IMR-90 (cell line): Measurements from ENCODE around the gene EFS. TPM values are rescaled to one million over a fixed set of nuclear protein-coding genes. Genes with fewer than 3 reads are reported as not detected.

ENCODE experiments used
- ATAC-seq: fragments of 200-7000 bp; cut with Tn5 transposase; 2 replicates; pipeline ENCODE4 v1.9.1; 2020; ENCODE audit warnings: low read depth, mild to moderate bottlenecking, moderate library complexity
- BruUV-seq: library from RNA; stranded (reverse); fragments of 400-500 nt; replicated peaks from 2 replicates; lab custom pipeline; 2021; lab: Mats Ljungman, UMichigan
- CTCF ChIA-PET: fragments of 300-600 bp; formaldehyde crosslinking; extraction: SDS; loops from one replicate; lab custom pipeline; 2021; ENCODE audit warnings: antibody characterized with exemption; lab: Yijun Ruan, JAX
- POLR2A ChIA-PET: fragments of 300-600 bp; sonication (Branson Sonifier 250); formaldehyde crosslinking; loops from one replicate; lab custom pipeline; 2022; ENCODE audit warnings: antibody characterized with exemption; ENCODE audit not compliant: unreplicated experiment; lab: Charles Lee
- DNase-seq: peaks from one replicate; pipeline ENCODE4 v3.0.0; 2013
- H2AFZ ChIP-seq: replicated peaks from 2 replicates; pipeline ENCODE3; 2013; ENCODE audit warnings: low read length, mild to moderate bottlenecking; ENCODE audit not compliant: poor library complexity
- H2AK5ac ChIP-seq: 2 replicates; pipeline ENCODE4 v1.6.1; 2013; ENCODE audit warnings: low read depth, low read length, inconsistent platforms
- H2AK9ac ChIP-seq: replicated peaks from 2 replicates; pipeline ENCODE3; 2013; ENCODE audit warnings: mild to moderate bottlenecking, low read depth, low read length, moderate library complexity; ENCODE audit not compliant: poor library complexity
- H2BK120ac ChIP-seq: 2 replicates; pipeline ENCODE4 v1.6.1; 2013; ENCODE audit warnings: low read depth, low read length, inconsistent platforms
- H2BK15ac ChIP-seq: 3 replicates; pipeline ENCODE4 v1.6.1; 2013; ENCODE audit warnings: low read depth, low read length, inconsistent platforms
- H2BK20ac ChIP-seq: 2 replicates; pipeline ENCODE4 v1.6.1; 2013; ENCODE audit warnings: low read depth, mild to moderate bottlenecking, inconsistent platforms, low read length, moderate library complexity
- H2BK5ac ChIP-seq: 2 replicates; pipeline ENCODE4 v1.6.1; 2013; ENCODE audit warnings: mild to moderate bottlenecking, low read depth, low read length, inconsistent platforms; ENCODE audit not compliant: poor library complexity, severe bottlenecking
- H3K14ac ChIP-seq: replicated peaks from 2 replicates; pipeline ENCODE4 v1.6.1; 2013; ENCODE audit warnings: low read depth, low read length, inconsistent platforms
- H3K18ac ChIP-seq: 2 replicates; pipeline ENCODE4 v1.6.1; 2013; ENCODE audit warnings: low read depth, low read length, control low read depth
- H3K23ac ChIP-seq: 2 replicates; pipeline ENCODE4 v1.6.1; 2013; ENCODE audit warnings: low read depth, low read length, inconsistent platforms
- H3K27ac ChIP-seq: 2 replicates; pipeline ENCODE4 v1.5.1; 2013; ENCODE audit warnings: mild to moderate bottlenecking, control low read depth, low read length; ENCODE audit not compliant: insufficient read depth
- H3K27me3 ChIP-seq: 2 replicates; pipeline ENCODE4 v1.6.1; 2013; ENCODE audit warnings: low read length; ENCODE audit not compliant: control insufficient read depth, insufficient read depth
- H3K36me3 ChIP-seq: 2 replicates; pipeline ENCODE4 v1.6.1; 2013; ENCODE audit warnings: low read length, mixed read lengths; ENCODE audit not compliant: control insufficient read depth, insufficient read depth
- H3K4ac ChIP-seq: 2 replicates; pipeline ENCODE4 v1.6.1; 2013; ENCODE audit warnings: low read depth, low read length, inconsistent platforms
- H3K4me1 ChIP-seq: 2 replicates; pipeline ENCODE4 v1.6.1; 2013; ENCODE audit warnings: low read length, mixed read lengths; ENCODE audit not compliant: control insufficient read depth, insufficient read depth
- H3K4me2 ChIP-seq: 2 replicates; pipeline ENCODE4 v1.6.1; 2013; ENCODE audit warnings: low read depth, mild to moderate bottlenecking, control low read depth, low read length, moderate library complexity
- H3K4me3 ChIP-seq: 2 replicates; pipeline ENCODE4 v1.5.1; 2013; ENCODE audit warnings: low read depth, mild to moderate bottlenecking, control low read depth, low read length, moderate library complexity; ENCODE audit not compliant: insufficient read depth
- H3K56ac ChIP-seq: 2 replicates; pipeline ENCODE4 v1.6.1; 2013; ENCODE audit warnings: low read length, inconsistent platforms; ENCODE audit not compliant: insufficient read depth; ENCODE audit errors: extremely low read depth
- H3K79me1 ChIP-seq, 2 experiments: 2 replicates each; pipeline ENCODE4 v1.6.1; 2013; ENCODE audit warnings: low read length in 2 of 2, inconsistent platforms in 1 of 2, low read depth in 1 of 2
- H3K9ac ChIP-seq: 2 replicates; pipeline ENCODE4 v1.6.1; 2013; ENCODE audit warnings: low read depth, low read length, control low read depth
- H3K9me1 ChIP-seq: 2 replicates; pipeline ENCODE4 v1.6.1; 2013; ENCODE audit warnings: low read length, inconsistent platforms; ENCODE audit not compliant: insufficient read depth
- H3K9me3 ChIP-seq: 2 replicates; pipeline ENCODE4 v1.6.1; 2013; ENCODE audit warnings: low read length; ENCODE audit not compliant: control insufficient read depth, insufficient read depth
- H4K20me1 ChIP-seq: 2 replicates; pipeline ENCODE4 v1.6.1; 2013; ENCODE audit warnings: low read length, inconsistent platforms; ENCODE audit not compliant: insufficient read depth
- H4K5ac ChIP-seq: 2 replicates; pipeline ENCODE4 v1.6.1; 2013; ENCODE audit warnings: mild to moderate bottlenecking, low read depth, low read length, control low read depth
- H4K8ac ChIP-seq, 2 experiments: 2 replicates each; pipeline ENCODE4 v1.6.1; 2013; ENCODE audit warnings: low read depth in 2 of 2, low read length in 2 of 2, control low read depth in 1 of 2, inconsistent platforms in 1 of 2
- H4K91ac ChIP-seq: 2 replicates; pipeline ENCODE4 v1.6.1; 2013; ENCODE audit warnings: low read depth, low read length, inconsistent platforms; ENCODE audit not compliant: insufficient read depth
- BHLHE40 ChIP-seq: fragments of 150-350 bp; IDR thresholded peaks from 2 replicates; pipeline ENCODE4 v1.6.1; 2016; ENCODE audit warnings: mild to moderate bottlenecking, low read depth, low read length
- CEBPB ChIP-seq: IDR thresholded peaks from 2 replicates; pipeline ENCODE4 v1.6.1; 2012; ENCODE audit warnings: low read depth, low read length, improper control_type of control experiment
- CHD1 ChIP-seq: IDR thresholded peaks from 2 replicates; pipeline ENCODE4 v1.6.1; 2012; ENCODE audit warnings: low read depth, low read length, improper control_type of control experiment
- FOS ChIP-seq: fragments of 150-350 bp; IDR thresholded peaks from 2 replicates; pipeline ENCODE4 v1.6.1; 2016; ENCODE audit warnings: low read depth, low read length
- MAZ ChIP-seq: IDR thresholded peaks from 2 replicates; pipeline ENCODE4 v1.6.1; 2012; ENCODE audit warnings: low read depth, mild to moderate bottlenecking, low read length, improper control_type of control experiment, moderate library complexity, borderline replicate concordance
- MXI1 ChIP-seq: IDR thresholded peaks from 2 replicates; pipeline ENCODE4 v1.6.1; 2012; ENCODE audit warnings: low read depth, mild to moderate bottlenecking, low read length, moderate library complexity, borderline replicate concordance
- NFE2L2 ChIP-seq: fragments of 150-350 bp; IDR thresholded peaks from 2 replicates; pipeline ENCODE4 v1.6.1; 2016; ENCODE audit warnings: low read depth, mild to moderate bottlenecking, low read length
- POLR2A ChIP-seq: IDR thresholded peaks from 2 replicates; pipeline ENCODE4 v1.6.1; 2012; ENCODE audit warnings: mild to moderate bottlenecking, low read depth, low read length
- SMC3 ChIP-seq: fragments of 150-350 bp; IDR thresholded peaks from 2 replicates; pipeline ENCODE4 v1.6.1; 2016; ENCODE audit warnings: low read depth, mild to moderate bottlenecking, antibody characterized with exemption, low read length, moderate library complexity
- WGBS, 2 experiments: methylation state at CpG; one replicate each; pipeline versions ENCODE4 v1.1.5 to v1.1.7; 2013; ENCODE audit warnings: missing lambda C conversion rate in 2 of 2; ENCODE audit not compliant: insufficient read length in 1 of 2; ENCODE audit errors: extremely low coverage in 2 of 2; 5-methylcytosine and 5-hydroxymethylcytosine counted together
- dilution Hi-C: fragments of 300-500 bp; cut with HindIII; formaldehyde crosslinking; loops from one replicate; pipeline ENCODE4 v1.14.3; 2018; ENCODE audit warnings: low sequenced_read_pairs; ENCODE audit not compliant: unreplicated experiment
- in situ Hi-C: fragments of 300-500 bp; cut with MboI; formaldehyde crosslinking; loops from 3 replicates; pipeline ENCODE4 v1.14.3; 2019; ENCODE audit warnings: low sequenced_read_pairs, inconsistent platforms, mixed read lengths
- intact Hi-C: fragments of 100-400 bp; cut with micrococcal nuclease; formaldehyde crosslinking; loops from 2 replicates; pipeline ENCODE4 v1.10.0; 2022
- polyA plus RNA-seq, 3 experiments: library from polyadenylated mRNA; depleted of rRNA; stranded (reverse); fragments of >200 nt; gene quantifications; 2 replicates each; pipeline ENCODE4 v1.2.3, GENCODE V29; 2012; ENCODE audit warnings: low replicate concordance in 1 of 3
- total RNA-seq: library from RNA; depleted of rRNA; stranded (reverse); fragments of >200 nt; gene quantifications from 2 replicates; pipeline ENCODE4 v1.2.3, GENCODE V29; 2012
- TF ChIP-seq, protein P1 (sequence below): fragments of 150-350 bp; IDR thresholded peaks from 2 replicates; pipeline ENCODE4 v1.6.1; 2016; ENCODE audit warnings: low read depth, mild to moderate bottlenecking, low read length, moderate library complexity, borderline replicate concordance
- TF ChIP-seq, protein P2 (sequence below): fragments of 150-350 bp; IDR thresholded peaks from 2 replicates; pipeline ENCODE4 v1.6.1; 2017; ENCODE audit warnings: mild to moderate bottlenecking, antibody characterized with exemption, low read length, low read depth

EFS gene
- total and polyA plus RNA-seq, 2 of the 4 experiments (the other 2 are of a cell fraction): 2.2 to 11.6 TPM

DNA sequence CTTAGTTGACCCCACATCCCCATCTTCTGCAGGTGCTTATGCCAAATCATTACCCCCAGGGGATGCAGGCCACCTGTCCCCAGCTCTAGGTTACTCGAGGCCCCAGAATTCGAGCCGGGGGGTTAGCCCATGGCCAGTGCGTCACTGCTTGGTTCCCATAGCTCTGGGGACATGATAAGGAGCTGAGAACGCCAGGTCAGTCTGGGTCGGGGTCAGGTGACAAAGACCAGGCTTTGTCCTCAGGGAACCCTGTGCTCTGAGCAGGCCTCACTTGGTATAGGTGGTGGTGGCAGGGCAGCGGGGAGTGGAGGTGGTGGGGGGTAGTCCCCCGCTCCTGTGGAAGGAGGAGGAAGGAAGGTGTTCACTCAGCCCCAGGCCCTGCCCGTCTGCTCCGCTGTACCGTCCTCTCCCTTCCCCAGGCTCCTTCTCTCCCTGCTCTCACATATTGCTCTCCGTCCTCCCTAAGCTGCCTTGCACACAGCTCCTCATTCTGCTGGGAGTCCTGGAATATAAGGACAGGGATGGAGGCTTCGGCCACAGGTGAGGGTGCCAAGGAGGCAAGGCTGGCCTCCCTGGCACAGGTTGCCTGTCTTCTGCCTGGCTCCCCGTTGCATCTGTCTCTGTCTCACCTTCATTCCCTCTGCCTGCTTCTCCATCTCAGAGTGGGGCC is 45.1 kb upstream of the EFS start:
- POLR2A ChIA-PET: no interaction called here
- Histone ChIP-seq H3K23ac (no peak overlapping the region), H3K9me3 (no peaks in the 10 kb centered on the region), H4K91ac (no peak overlapping the region), H2AFZ (no peak overlapping the region), H2AK5ac (no peak overlapping the region), H4K8ac (no peak overlapping the region), H4K5ac (no peak overlapping the region), H3K4me3 (no peak overlapping the region), H3K9me1 (no peaks in the 10 kb centered on the region), H4K20me1 (no peaks in the 10 kb centered on the region), H3K56ac (no peak overlapping the region), H2BK15ac (no peak overlapping the region), H3K4me1 (no peaks in the 10 kb centered on the region), H2AK9ac (no peak overlapping the region), H2BK120ac (no peak overlapping the region), H3K4ac (no peak overlapping the region), H3K36me3 (no peaks in the 10 kb centered on the region), H3K27ac (no peak overlapping the region), H2BK20ac (no peak overlapping the region), H3K27me3 (peaks cover 42% of the 10 kb centered on the region), H2BK5ac (no peak overlapping the region), H3K14ac (no peak overlapping the region), H3K4me2 (no peak overlapping the region), H3K79me1 (no peaks in the 10 kb centered on the region), H3K18ac (no peak overlapping the region), H3K9ac (no peak overlapping the region)
- DNase-seq: no peak
- intact Hi-C loops (no loop called here), dilution Hi-C loops (no loop called here), in situ Hi-C loops (no loop called here)
- ATAC-seq: no peak
- no TSS peak for BruUV-seq
- CTCF ChIA-PET: no interaction called here
- no peak for TF ChIP-seq BHLHE40
- TF ChIP-seq, protein P1, sequence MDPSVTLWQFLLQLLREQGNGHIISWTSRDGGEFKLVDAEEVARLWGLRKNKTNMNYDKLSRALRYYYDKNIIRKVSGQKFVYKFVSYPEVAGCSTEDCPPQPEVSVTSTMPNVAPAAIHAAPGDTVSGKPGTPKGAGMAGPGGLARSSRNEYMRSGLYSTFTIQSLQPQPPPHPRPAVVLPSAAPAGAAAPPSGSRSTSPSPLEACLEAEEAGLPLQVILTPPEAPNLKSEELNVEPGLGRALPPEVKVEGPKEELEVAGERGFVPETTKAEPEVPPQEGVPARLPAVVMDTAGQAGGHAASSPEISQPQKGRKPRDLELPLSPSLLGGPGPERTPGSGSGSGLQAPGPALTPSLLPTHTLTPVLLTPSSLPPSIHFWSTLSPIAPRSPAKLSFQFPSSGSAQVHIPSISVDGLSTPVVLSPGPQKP: no peak
- TF ChIP-seq NFE2L2: no peak
- TF ChIP-seq CHD1: no peak
- no peak for TF ChIP-seq MAZ
- TF ChIP-seq CEBPB: no peak
- TF ChIP-seq POLR2A: no peak
- TF ChIP-seq SMC3: no peak
- no peak for TF ChIP-seq FOS
- no peak for TF ChIP-seq MXI1
- TF ChIP-seq, protein P2, sequence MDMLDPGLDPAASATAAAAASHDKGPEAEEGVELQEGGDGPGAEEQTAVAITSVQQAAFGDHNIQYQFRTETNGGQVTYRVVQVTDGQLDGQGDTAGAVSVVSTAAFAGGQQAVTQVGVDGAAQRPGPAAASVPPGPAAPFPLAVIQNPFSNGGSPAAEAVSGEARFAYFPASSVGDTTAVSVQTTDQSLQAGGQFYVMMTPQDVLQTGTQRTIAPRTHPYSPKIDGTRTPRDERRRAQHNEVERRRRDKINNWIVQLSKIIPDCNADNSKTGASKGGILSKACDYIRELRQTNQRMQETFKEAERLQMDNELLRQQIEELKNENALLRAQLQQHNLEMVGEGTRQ: no peak
- WGBS, 2 experiments: 64% methylated on average over 4 of the region's 14 CpGs; no CpG with 5 or more reads in 1 of the 2 experiments
